ENCODE measurements around the gene GOSR2. TPM values are rescaled to one million over a fixed set of nuclear protein-coding genes. Genes with fewer than 3 reads are reported as not detected.
"Not testable (repeated sequence)": the region's sequence is repeated elsewhere in the genome, so short reads cannot be mapped to it uniquely, and the experiment has no call there.

Gene GOSR2
- total RNA-seq, 1 donor from 2014 or later = 90.9 TPM

DNA sequence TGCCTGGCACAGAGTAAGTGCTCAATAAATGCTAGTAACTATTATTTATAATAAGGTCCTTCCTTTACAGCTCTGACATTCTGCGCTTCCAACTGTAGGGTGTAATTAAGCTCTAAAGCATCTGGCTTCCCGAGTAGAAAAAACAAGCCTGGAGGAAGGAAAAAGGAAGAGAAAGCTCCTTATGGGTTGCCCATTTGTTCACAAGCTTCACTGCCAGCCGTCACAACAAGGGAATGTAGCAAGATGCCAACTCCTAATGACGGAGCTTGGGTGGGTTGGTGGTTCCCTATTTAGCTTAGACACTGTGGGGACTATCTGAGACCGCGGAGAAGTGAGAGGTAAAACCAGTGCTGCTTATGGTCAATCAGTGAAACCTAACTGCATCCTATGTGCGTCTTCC is 63.4 kb downstream of the GOSR2 start:
- Mint-ChIP-seq H3K4me1 (no peaks in the 10 kb centered on the region), H3K4me3 (no peak overlapping the region), H3K36me3 (no peaks in the 10 kb centered on the region), H3K27me3 (ENCODE audit: low read depth) (peaks cover 66% of the 10 kb centered on the region), H3K27ac (no peak overlapping the region), H3K9me3 (no peaks in the 10 kb centered on the region)
- TF ChIP-seq, protein P1, sequence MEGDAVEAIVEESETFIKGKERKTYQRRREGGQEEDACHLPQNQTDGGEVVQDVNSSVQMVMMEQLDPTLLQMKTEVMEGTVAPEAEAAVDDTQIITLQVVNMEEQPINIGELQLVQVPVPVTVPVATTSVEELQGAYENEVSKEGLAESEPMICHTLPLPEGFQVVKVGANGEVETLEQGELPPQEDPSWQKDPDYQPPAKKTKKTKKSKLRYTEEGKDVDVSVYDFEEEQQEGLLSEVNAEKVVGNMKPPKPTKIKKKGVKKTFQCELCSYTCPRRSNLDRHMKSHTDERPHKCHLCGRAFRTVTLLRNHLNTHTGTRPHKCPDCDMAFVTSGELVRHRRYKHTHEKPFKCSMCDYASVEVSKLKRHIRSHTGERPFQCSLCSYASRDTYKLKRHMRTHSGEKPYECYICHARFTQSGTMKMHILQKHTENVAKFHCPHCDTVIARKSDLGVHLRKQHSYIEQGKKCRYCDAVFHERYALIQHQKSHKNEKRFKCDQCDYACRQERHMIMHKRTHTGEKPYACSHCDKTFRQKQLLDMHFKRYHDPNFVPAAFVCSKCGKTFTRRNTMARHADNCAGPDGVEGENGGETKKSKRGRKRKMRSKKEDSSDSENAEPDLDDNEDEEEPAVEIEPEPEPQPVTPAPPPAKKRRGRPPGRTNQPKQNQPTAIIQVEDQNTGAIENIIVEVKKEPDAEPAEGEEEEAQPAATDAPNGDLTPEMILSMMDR (IDR thresholded peaks at IDR 0.05; ENCODE audit: unreplicated experiment) = no peak
- no peak for DNase-seq (ENCODE audit: low spot score in 2 of 2, unreplicated experiment in 2 of 2)

DNA sequence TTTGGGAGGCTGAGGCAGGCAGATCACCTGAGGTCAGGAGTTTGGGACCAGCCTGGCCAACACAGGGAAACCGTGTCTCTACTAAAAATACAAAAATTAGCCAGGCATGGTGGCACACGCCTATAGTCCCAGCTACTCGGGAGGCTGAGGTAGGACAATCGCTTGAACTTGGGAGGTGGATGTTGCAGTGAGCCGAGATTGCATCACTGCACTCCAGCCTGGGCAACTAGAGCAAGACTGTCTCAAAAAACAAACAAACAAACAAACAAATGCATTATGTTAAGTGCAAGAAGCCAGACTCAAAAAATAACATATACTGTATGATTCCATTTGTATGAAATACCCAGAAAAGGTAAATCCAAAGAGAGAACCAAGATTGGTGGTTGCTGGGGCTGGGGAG is 65.0 kb downstream of the GOSR2 start:
- not testable (repeated sequence) for H3K4me1 Mint-ChIP-seq; H3K9me3 Mint-ChIP-seq; DNase-seq (ENCODE audit: low spot score in 2 of 2, unreplicated experiment in 2 of 2); H3K4me3 Mint-ChIP-seq; H3K36me3 Mint-ChIP-seq; H3K27ac Mint-ChIP-seq
- H3K27me3 Mint-ChIP-seq (ENCODE audit: low read depth) = peaks cover 52% of the 10 kb centered on the region

DNA sequence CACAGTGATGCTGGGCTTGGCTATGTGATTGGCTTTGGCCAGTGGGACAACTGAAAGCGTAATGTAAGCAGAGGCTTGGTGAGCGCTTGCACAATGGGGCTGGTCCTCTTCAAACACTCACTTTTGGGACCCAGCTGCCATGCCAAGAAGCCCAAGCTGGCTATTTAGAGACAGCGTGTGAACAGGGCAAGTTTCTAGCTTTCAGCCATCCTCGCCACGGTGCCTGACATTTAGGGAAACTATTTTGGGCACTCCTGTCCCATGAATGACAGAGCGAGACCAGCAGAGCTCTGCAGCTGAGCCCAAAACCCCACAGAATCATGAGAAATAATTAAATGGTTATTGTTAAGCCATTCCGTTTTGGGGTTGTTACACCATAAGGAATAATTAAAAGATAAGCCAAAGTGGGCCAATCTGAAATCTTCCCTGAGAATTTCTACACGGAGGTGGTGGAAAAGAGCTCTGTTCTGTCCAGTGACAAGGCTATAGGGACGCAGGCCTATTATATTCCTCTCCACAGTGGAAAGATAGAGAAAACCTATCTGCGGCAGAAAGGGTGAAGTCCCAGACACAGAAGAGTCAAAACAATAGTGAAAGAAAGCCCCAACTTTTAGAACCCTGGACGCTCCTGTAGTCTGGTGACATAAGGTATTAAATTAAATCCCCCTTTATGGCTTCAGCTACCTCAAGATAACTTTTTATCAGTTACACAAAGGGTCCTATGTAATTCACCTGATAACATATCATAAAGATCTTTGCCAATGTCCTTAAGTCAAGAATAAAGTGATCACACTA is 66.9 kb downstream of the GOSR2 start:
- Mint-ChIP-seq H3K36me3 (no peaks in the 10 kb centered on the region), H3K27me3 (ENCODE audit: low read depth) (peaks cover 41% of the 10 kb centered on the region)
- DNase-seq (ENCODE audit: low spot score in 2 of 2, unreplicated experiment in 2 of 2) = no peak

DNA sequence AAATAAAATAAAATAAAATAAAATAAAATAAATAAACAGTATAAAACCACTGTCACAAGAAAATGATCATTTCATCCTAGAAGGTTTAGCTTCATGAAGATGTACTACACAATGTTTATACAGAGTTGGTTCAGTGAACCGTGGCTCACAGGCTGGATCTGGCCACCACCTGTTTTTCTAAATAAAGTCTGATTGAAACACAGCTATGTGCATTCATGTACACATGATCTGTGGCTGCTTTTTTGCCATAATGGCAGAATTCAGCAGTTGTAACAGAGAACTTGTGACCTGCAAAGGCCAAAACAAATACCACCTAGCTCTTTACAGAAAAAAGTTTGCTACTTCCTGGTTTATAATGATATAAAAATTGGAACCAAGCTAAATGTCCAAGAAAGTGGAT is 68.7 kb downstream of the GOSR2 start:
- Mint-ChIP-seq H3K27ac (no peak overlapping the region), H3K4me1 (peaks cover 2% of the 10 kb centered on the region), H3K4me3 (no peak overlapping the region), H3K36me3 (no peaks in the 10 kb centered on the region), H3K9me3 (no peaks in the 10 kb centered on the region), H3K27me3 (ENCODE audit: low read depth) (peaks cover 35% of the 10 kb centered on the region)
- TF ChIP-seq, protein P1 (IDR thresholded peaks at IDR 0.05; ENCODE audit: unreplicated experiment) = no peak
- no peak for DNase-seq (ENCODE audit: low spot score in 2 of 2, unreplicated experiment in 2 of 2)

More for the DNA sequence above, 66.9 kb downstream of the GOSR2 start:
- TF ChIP-seq, protein P1 (IDR thresholded peaks at IDR 0.05; ENCODE audit: unreplicated experiment) = no peak
- H3K4me1 Mint-ChIP-seq = no peaks in the 10 kb centered on the region
- no peaks in the 10 kb centered on the region for H3K9me3 Mint-ChIP-seq
- no peak overlapping the region for H3K27ac Mint-ChIP-seq
- no peak overlapping the region for H3K4me3 Mint-ChIP-seq

Small RNAs within 50 kb of the gene (microRNA-seq; reads per million reads assigned to microRNA genes)
- gene MIR5089 = not detected

Other genes with a start within 250 kb of the GOSR2 start
- 64.2 to 66.4 TPM (median 65.7 TPM) in 3 replicates for gene WNT3, start 104.5 kb upstream of the GOSR2 start, total RNA-seq
- 1.2 to 2.0 TPM (median 1.6 TPM) in 3 replicates for gene WNT9B, start 71.6 kb upstream of the GOSR2 start, total RNA-seq
- not detected in 3 replicates for gene RPRML, start 56.1 kb downstream of the GOSR2 start, total RNA-seq

Data from mesothelial cell of epicardium (in vitro differentiated cells).